ENCODE results near the gene PSMA5.

DNA sequence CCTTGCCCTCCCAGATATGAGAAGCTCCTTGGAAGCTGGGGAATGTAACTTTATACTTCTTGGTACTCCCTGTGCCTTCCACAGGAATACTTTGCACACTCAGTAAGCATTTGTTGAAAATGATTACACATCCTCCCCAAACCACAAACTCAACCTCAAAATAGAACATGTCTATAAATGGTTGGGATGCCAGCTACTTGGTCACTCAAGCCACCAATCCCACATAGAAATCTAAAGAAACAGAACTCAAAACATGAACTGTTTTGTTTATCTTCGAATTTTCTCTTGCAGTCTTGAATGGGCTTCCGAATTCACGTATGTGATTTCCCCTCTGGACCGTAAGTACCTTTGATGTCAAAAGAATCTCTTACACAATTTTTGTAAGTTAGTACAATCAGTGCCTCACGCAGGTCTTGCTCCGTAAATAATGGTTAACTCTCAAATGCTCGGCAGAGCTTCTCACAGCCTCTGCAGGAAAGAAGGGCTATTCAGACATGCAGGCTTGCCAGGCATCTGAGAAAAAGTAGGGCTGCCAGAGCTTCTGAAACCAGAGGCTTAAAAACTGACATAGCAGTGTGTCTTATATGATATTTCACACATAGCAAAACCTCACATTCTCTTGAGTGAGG is 55.4 kb downstream of the PSMA5 start:
- TF ChIP-seq EZH2 (IDR thresholded peaks at IDR 0.05): no peak
- TF ChIP-seq CTCF (IDR thresholded peaks at IDR 0.05): no peak
- no peak for TF ChIP-seq EZH2phosphoT487 (IDR thresholded peaks at IDR 0.05)

All from neural progenitor cell (in vitro differentiated cells).